HG03571 (cell line): Measurements from ENCODE around the gene ZNF566.
A peak's percentile ranks its signal among the peaks of the same experiment; 100 is the strongest.

ENCODE experiments used
- ATAC-seq: cut with Tn5 transposase; IDR thresholded peaks from one replicate; pipeline ENCODE4 v1.9.1; 2021; ENCODE audit not compliant: unreplicated experiment

The ZNF566 gene

GRCh38 chr19:36449059-36449670, 40.2 kb downstream of the ZNF566 start:
- ATAC-seq = no peak

GRCh38 chr19:36441339-36441738, 48.0 kb downstream of the ZNF566 start:
- no peak for ATAC-seq

DNA sequence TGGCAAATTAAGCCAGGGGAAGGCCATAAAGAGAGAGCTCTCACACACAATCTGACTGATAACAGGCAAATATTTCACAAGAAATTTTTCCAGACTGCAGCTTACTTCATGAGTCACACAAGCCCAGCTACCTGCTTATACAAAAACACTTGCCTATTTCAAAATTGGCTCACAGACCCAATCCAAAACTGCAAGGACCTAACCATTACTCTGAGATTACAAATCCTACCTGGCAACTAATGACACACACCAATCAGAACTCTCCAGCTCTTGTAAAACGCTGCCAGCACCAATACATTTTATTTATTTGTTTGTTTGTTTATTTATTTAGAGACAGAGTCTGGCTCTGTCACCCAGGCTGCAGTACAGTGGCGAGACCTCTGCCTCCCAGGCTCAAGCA, 52.8 kb downstream of the ZNF566 start:
- ATAC-seq = no peak

GRCh38 chr19:36423925-36424324, 65.4 kb downstream of the ZNF566 start:
- no peak for ATAC-seq

GRCh38 chr19:36421749-36422481, 67.4 kb downstream of the ZNF566 start:
- ATAC-seq = no peak

- ATAC-seq = no peak
Measured at GRCh38 chr19:36420961-36421748, 68.2 kb downstream of the ZNF566 start.

GRCh38 chr19:36418287-36419001, 70.9 kb downstream of the ZNF566 start, which contains the start of gene ZFP82:
ZFP82 (minus strand) TSS chr19:36418644; CDS start chr19:36409789, 8,855 bp downstream.
- peak; percentile 59 for ATAC-seq

- ATAC-seq = no peak
Measured at GRCh38 chr19:36417752-36418286, 71.5 kb downstream of the ZNF566 start.

DNA sequence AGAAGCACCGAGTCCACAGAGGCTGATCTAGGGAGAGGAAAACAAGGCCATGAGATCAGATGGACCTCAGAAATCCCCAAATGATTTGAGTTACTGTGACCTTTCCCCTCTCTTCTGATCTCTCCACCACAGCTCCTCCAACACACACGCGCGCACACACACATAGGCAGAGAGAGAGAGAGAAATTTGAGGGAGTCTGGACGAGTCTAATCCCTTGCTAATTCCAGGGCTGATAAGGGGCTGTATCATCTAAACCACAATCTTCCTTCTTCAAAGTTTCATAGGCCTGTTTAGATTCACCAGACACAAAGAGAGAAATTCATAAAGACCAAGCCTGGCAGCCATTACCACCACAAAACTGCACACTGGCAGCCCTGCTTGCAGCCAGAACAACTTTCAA, 79.5 kb downstream of the ZNF566 start:
- ATAC-seq = no peak

GRCh38 chr19:36408101-36408500, 81.3 kb downstream of the ZNF566 start:
- no peak for ATAC-seq

DNA sequence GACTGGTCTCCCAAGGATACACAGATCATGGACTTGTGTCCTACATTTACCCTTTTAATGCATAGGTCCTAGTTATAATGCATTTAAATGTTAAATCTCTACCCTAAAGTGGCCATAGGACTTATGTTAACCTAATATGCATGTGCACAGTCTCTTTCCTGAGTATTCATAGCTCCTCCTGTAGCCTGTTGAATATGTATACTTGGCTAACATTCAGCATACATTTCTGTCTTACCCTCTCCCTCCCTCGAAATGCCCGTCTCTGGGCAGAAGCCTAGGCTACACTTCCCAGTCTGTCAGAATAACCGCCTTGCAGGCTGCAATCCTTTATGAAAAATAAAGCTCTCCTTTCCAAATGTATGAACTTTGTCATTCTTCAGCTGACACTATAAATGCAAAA, 84.9 kb downstream of the ZNF566 start:
- no peak for ATAC-seq

- ATAC-seq = no peak
Measured at GRCh38 chr19:36401475-36401874, 87.9 kb downstream of the ZNF566 start.

GRCh38 chr19:36398571-36398970, 90.8 kb downstream of the ZNF566 start:
- no peak for ATAC-seq
